SK-N-SH (cell line): ENCODE measurements around the gene ZBTB46.
"Not testable (repeated sequence)": the region's sequence is repeated elsewhere in the genome, so short reads cannot be mapped to it uniquely, and the experiment has no call there.

Source experiments
- EZH2phosphoT487 ChIP-seq: fragments of 200-600 bp; sonication (generic); IDR thresholded peaks from 2 replicates; pipeline ENCODE4 v1.6.1; 2017; ENCODE audit warnings: low read depth, mixed run types, mild to moderate bottlenecking, antibody characterized with exemption, moderate library complexity, borderline replicate concordance
- NRF1 ChIP-seq: IDR thresholded peaks from 2 replicates; pipeline ENCODE4 v1.6.1; 2012; ENCODE audit warnings: low read depth, mild to moderate bottlenecking, low read length
- RFX5 ChIP-seq: IDR thresholded peaks from 2 replicates; pipeline ENCODE4 v1.6.1; 2012; ENCODE audit warnings: mild to moderate bottlenecking, improper control_type of control experiment, low read length
- SMC3 ChIP-seq: IDR thresholded peaks from 2 replicates; pipeline ENCODE4 v1.6.1; 2012; ENCODE audit warnings: low read depth, low read length, improper control_type of control experiment
- TAF1 ChIP-seq: IDR thresholded peaks from 2 replicates; pipeline ENCODE4 v1.6.1; 2012; ENCODE audit warnings: low read depth, mild to moderate bottlenecking, low read length, moderate library complexity, borderline replicate concordance
- TF ChIP-seq, protein P1 (sequence below): fragments of 200-600 bp; sonication (generic); IDR thresholded peaks from 2 replicates; pipeline ENCODE4 v1.6.1; 2017; ENCODE audit warnings: antibody characterized with exemption, mild to moderate bottlenecking, moderate library complexity
- TF ChIP-seq, protein P2 (sequence below): IDR thresholded peaks from 2 replicates; pipeline ENCODE4; 2012
- TF ChIP-seq, protein P3 (sequence below): IDR thresholded peaks from 2 replicates; pipeline ENCODE4 v1.6.1; 2012; ENCODE audit warnings: mild to moderate bottlenecking, low read depth, low read length, moderate library complexity

DNA sequence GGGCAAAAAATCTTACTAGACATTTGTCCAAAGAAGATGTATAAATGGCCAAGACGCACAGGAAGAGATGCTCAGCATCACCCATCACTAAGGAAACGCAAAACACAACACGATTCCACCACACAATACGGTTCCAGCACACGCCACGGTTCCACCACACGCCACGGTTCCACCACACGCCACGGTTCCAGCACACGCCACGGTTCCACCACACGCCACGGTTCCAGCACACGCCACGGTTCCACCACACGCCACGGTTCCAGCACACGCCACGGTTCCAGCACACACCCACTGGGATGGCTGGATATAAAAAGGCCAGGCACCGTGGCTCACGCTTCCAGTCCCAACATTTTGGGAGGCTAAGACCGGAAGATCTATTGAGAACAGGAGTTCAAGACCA is 54.2 kb downstream of the ZBTB46 start:
- TF ChIP-seq, protein P1, sequence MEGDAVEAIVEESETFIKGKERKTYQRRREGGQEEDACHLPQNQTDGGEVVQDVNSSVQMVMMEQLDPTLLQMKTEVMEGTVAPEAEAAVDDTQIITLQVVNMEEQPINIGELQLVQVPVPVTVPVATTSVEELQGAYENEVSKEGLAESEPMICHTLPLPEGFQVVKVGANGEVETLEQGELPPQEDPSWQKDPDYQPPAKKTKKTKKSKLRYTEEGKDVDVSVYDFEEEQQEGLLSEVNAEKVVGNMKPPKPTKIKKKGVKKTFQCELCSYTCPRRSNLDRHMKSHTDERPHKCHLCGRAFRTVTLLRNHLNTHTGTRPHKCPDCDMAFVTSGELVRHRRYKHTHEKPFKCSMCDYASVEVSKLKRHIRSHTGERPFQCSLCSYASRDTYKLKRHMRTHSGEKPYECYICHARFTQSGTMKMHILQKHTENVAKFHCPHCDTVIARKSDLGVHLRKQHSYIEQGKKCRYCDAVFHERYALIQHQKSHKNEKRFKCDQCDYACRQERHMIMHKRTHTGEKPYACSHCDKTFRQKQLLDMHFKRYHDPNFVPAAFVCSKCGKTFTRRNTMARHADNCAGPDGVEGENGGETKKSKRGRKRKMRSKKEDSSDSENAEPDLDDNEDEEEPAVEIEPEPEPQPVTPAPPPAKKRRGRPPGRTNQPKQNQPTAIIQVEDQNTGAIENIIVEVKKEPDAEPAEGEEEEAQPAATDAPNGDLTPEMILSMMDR, result not testable (repeated sequence)
- not testable (repeated sequence) for TF ChIP-seq SMC3, EZH2phosphoT487, RFX5, TAF1, NRF1
- TF ChIP-seq, protein P2, sequence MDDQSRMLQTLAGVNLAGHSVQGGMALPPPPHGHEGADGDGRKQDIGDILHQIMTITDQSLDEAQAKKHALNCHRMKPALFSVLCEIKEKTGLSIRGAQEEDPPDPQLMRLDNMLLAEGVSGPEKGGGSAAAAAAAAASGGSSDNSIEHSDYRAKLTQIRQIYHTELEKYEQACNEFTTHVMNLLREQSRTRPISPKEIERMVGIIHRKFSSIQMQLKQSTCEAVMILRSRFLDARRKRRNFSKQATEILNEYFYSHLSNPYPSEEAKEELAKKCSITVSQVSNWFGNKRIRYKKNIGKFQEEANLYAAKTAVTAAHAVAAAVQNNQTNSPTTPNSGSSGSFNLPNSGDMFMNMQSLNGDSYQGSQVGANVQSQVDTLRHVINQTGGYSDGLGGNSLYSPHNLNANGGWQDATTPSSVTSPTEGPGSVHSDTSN, result not testable (repeated sequence)
- TF ChIP-seq, protein P3, sequence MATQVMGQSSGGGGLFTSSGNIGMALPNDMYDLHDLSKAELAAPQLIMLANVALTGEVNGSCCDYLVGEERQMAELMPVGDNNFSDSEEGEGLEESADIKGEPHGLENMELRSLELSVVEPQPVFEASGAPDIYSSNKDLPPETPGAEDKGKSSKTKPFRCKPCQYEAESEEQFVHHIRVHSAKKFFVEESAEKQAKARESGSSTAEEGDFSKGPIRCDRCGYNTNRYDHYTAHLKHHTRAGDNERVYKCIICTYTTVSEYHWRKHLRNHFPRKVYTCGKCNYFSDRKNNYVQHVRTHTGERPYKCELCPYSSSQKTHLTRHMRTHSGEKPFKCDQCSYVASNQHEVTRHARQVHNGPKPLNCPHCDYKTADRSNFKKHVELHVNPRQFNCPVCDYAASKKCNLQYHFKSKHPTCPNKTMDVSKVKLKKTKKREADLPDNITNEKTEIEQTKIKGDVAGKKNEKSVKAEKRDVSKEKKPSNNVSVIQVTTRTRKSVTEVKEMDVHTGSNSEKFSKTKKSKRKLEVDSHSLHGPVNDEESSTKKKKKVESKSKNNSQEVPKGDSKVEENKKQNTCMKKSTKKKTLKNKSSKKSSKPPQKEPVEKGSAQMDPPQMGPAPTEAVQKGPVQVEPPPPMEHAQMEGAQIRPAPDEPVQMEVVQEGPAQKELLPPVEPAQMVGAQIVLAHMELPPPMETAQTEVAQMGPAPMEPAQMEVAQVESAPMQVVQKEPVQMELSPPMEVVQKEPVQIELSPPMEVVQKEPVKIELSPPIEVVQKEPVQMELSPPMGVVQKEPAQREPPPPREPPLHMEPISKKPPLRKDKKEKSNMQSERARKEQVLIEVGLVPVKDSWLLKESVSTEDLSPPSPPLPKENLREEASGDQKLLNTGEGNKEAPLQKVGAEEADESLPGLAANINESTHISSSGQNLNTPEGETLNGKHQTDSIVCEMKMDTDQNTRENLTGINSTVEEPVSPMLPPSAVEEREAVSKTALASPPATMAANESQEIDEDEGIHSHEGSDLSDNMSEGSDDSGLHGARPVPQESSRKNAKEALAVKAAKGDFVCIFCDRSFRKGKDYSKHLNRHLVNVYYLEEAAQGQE, result not testable (repeated sequence)
